ENCODE results near the gene B3GAT1. TPM values are rescaled to one million over a fixed set of nuclear protein-coding genes. Genes with fewer than 3 reads are reported as not detected.

B3GAT1 gene
- polyA plus RNA-seq, 3 donors from 2014 or later: 0.09 to 1.8 (median 0.24) TPM

GRCh38 chr11:134377876-134378275 is 34.2 kb downstream of the B3GAT1 start:
- H3K4me3 Mint-ChIP-seq: no peak overlapping the region
- H3K9me3 Mint-ChIP-seq: no peaks in the 10 kb centered on the region
- peaks cover 0 to 6% of the 10 kb centered on the region in 2 donors for H3K4me1 Mint-ChIP-seq
- no peaks in the 10 kb centered on the region for H3K27me3 Mint-ChIP-seq (ENCODE audit: low read depth in 3 of 3)
- H3K27ac Mint-ChIP-seq: peak overlapping the region in 2 of 6 donors; percentile 34 to 53
- H3K36me3 Mint-ChIP-seq: peaks cover 0 to 12% (median 12%) of the 10 kb centered on the region in 3 donors
- no peak for DNase-seq

- Mint-ChIP-seq H3K27me3 (ENCODE audit: low read depth in 3 of 3) (peaks cover 0 to 3% (median 0%) of the 10 kb centered on the region in 3 donors), H3K36me3 (peaks cover 0 to 12% (median 6%) of the 10 kb centered on the region in 3 donors), H3K4me1 (no peaks in the 10 kb centered on the region), H3K9me3 (no peaks in the 10 kb centered on the region), H3K27ac (peak overlapping the region in 1 of 6 donors; percentile 45), H3K4me3 (no peak overlapping the region)
- DNase-seq: no peak
These were observed 35.7 kb downstream of the B3GAT1 start for GRCh38 chr11:134376150-134376921.

DNA sequence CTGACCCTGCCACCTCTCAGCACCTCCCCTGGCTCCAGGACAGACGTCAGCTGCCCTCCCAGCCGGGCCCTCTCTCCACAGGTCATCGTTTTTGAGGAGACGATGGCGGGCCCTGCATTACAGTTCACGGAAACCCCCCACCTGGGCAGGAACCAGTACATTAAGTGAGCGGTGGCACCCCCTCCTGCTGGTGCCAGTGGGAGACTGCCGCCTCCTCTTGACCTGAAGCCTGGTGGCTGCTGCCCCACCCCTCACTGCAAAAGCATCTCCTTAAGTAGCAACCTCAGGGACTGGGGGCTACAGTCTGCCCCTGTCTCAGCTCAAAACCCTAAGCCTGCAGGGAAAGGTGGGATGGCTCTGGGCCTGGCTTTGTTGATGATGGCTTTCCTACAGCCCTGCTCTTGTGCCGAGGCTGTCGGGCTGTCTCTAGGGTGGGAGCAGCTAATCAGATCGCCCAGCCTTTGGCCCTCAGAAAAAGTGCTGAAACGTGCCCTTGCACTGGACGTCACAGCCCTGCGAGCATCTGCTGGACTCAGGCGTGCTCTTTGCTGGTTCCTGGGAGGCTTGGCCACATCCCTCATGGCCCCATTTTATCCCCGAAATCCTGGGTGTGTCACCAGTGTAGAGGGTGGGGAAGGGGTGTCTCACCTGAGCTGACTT is 37.0 kb downstream of the B3GAT1 start:
- DNase-seq: no peak
- no peak overlapping the region for H3K4me3 Mint-ChIP-seq
- peaks cover 0 to 5% (median 3%) of the 10 kb centered on the region in 3 donors for H3K27me3 Mint-ChIP-seq (ENCODE audit: low read depth in 3 of 3)
- no peaks in the 10 kb centered on the region for H3K9me3 Mint-ChIP-seq
- H3K36me3 Mint-ChIP-seq: peaks cover 0 to 7% (median 0%) of the 10 kb centered on the region in 3 donors
- no peaks in the 10 kb centered on the region for H3K4me1 Mint-ChIP-seq
- H3K27ac Mint-ChIP-seq: no peak overlapping the region

GRCh38 chr11:134374171-134374570 is 37.9 kb downstream of the B3GAT1 start:
- no peak overlapping the region for H3K4me3 Mint-ChIP-seq
- DNase-seq: no peak
- no peaks in the 10 kb centered on the region for H3K4me1 Mint-ChIP-seq
- no peaks in the 10 kb centered on the region for H3K9me3 Mint-ChIP-seq
- H3K27ac Mint-ChIP-seq: peak overlapping the region in 1 of 6 donors; percentile 16
- peaks cover 0 to 7% (median 0%) of the 10 kb centered on the region in 3 donors for H3K36me3 Mint-ChIP-seq
- peaks cover 2 to 7% (median 5%) of the 10 kb centered on the region in 3 donors for H3K27me3 Mint-ChIP-seq (ENCODE audit: low read depth in 3 of 3)

DNA sequence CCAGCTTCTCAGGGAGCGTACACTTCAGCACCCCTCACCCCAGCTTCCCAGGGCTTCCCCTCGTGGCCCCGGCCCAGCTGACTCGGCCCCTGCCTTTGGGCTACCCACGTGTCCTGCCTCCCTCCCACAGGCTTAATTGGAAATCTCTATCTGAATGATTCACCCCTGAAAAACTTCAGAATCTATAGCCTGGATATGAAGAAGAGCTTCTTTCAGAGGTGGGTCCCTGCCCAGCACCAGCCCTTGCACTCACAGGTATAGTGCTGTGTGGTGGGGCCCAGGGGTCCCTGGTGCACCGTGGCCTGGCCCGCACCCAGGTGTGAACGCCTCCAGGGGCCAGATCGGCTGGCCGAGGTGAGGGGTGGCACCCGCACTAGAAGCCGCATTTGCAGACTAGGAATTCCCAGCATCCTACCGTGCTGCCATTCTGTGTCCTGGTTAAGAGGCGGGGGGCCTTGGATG is 38.4 kb downstream of the B3GAT1 start:
- Mint-ChIP-seq H3K27me3 (ENCODE audit: low read depth in 3 of 3) (peaks cover 4 to 7% (median 5%) of the 10 kb centered on the region in 3 donors), H3K9me3 (no peaks in the 10 kb centered on the region), H3K27ac (peak overlapping the region in 2 of 6 donors; percentile 16 to 53), H3K4me1 (no peaks in the 10 kb centered on the region), H3K36me3 (peaks cover 0 to 6% (median 0%) of the 10 kb centered on the region in 3 donors), H3K4me3 (no peak overlapping the region)
- no peak for DNase-seq

DNA sequence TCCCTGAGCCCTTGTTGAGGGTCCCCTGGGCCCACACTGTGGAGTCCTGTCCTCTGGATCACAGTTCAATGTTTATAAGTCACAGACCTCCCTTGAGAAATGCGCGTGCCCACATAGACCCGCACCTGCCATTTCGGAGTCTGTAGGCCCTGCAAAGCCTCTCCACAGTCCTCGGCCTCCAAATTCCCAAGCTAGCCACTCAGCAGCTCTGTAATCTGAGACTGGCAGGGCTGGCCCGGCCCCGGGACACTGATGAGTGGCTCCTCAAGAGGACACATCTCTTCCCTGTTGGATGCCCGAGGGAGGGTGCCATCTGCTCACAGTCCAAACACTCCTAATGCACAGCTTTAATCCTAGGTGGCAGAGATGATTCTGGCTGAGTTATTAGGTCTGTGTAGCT is 39.1 kb downstream of the B3GAT1 start:
- Mint-ChIP-seq H3K36me3 (no peaks in the 10 kb centered on the region), H3K4me3 (no peak overlapping the region), H3K4me1 (no peaks in the 10 kb centered on the region), H3K27me3 (ENCODE audit: low read depth in 3 of 3) (peaks cover 4 to 7% (median 5%) of the 10 kb centered on the region in 3 donors), H3K9me3 (no peaks in the 10 kb centered on the region), H3K27ac (peak overlapping the region in 1 of 6 donors; percentile 44)
- no peak for DNase-seq

- Mint-ChIP-seq H3K4me3 (no peak overlapping the region), H3K27me3 (ENCODE audit: low read depth in 3 of 3) (peaks cover 4 to 7% (median 5%) of the 10 kb centered on the region in 3 donors), H3K9me3 (no peaks in the 10 kb centered on the region), H3K36me3 (no peaks in the 10 kb centered on the region), H3K4me1 (no peaks in the 10 kb centered on the region), H3K27ac (peak overlapping the region in 2 of 6 donors; percentile 16 to 44)
- no peak for DNase-seq
These were observed 39.5 kb downstream of the B3GAT1 start for GRCh38 chr11:134372536-134372935.

DNA sequence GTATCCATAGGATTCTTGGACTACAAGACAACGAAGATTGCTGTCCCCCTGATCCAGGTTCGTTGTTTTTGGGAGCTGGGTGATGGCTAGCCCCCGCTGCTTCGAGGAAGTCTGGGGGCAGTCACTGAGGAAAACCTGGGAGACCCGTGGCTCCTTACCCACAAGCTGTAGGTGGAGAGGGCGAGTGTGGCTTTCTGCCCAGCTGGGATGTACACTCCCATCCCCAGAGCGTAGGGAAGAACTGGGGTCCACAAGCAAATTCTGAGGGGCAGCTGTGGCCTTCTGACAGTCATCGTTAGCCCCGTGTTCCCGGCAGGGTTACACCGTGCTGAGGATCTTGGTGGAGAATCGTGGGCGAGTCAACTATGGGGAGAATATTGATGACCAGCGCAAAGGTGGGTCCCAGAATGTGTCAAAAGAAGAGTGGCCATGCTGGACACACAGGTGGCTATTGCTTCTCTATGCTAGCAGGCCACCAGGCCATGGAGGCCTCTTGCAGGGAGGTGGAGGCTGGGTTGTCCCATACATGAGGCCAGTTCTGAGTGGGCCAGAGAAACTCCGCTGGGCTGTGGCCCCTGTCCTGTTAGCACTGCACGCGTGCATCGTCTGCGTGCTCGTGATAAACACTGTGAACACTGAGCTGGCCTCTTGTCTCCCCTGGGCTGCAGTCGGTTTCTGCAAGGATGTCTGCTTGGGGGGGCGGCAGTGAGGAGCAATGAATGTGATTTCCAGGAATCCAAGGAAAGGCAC is 40.4 kb downstream of the B3GAT1 start:
- no peaks in the 10 kb centered on the region for H3K4me1 Mint-ChIP-seq
- no peaks in the 10 kb centered on the region for H3K9me3 Mint-ChIP-seq
- no peak for DNase-seq
- no peak overlapping the region for H3K4me3 Mint-ChIP-seq
- H3K36me3 Mint-ChIP-seq: no peaks in the 10 kb centered on the region
- peak overlapping the region in 3 of 6 donors; percentile 15 to 30 (median 28) for H3K27ac Mint-ChIP-seq
- H3K27me3 Mint-ChIP-seq (ENCODE audit: low read depth in 3 of 3): peaks cover 4 to 7% (median 5%) of the 10 kb centered on the region in 3 donors

DNA sequence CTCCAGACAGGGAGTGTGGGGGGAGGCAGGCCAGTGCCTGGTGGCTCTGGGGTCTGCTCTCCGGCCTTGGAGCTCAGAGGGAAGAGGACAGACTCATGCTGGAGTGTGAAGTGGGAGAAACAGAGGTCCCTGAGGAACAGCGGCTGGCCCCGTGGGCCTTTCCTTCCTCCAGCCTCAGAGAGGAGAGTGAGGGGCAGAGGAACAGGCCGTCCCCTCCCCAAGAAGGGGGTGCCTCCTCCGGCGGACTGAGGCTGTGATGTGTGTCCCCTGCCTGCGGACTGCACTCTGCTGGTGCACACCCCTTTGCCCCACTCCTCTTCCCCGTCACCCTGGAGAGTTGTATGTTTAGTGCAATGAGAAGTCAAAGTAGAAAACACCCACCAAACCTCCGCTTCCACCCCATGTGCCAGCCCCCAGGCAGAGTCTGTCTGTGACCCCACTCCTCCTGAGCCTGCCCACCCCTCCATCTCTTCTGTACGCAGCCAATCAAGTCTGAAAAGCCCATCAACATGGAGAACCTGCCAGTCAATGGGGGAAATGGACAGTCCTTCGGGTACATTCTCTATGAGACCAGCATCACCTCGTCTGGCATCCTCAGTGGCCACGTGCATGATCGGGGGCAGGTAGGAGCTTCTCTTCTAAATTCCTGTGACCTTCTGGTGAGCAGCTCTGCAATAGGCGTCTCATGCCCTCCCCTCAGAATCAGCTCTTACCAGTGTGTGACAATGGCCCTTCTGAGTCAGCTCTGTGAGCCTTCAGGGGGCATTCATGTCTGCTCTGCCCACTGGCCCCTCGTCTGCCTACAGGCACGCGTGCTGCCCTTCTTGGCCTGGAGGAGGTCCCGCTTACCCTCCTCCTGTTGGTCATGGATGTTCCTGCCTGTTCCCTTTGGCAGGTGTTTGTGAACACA is 41.3 kb downstream of the B3GAT1 start:
- H3K4me3 Mint-ChIP-seq: no peak overlapping the region
- no peaks in the 10 kb centered on the region for H3K4me1 Mint-ChIP-seq
- no peak for DNase-seq
- H3K27me3 Mint-ChIP-seq (ENCODE audit: low read depth in 3 of 3): peaks cover 4 to 7% (median 5%) of the 10 kb centered on the region in 3 donors
- H3K27ac Mint-ChIP-seq: peak overlapping the region in 3 of 6 donors; percentile 28 to 81 (median 30)
- no peaks in the 10 kb centered on the region for H3K9me3 Mint-ChIP-seq
- no peaks in the 10 kb centered on the region for H3K36me3 Mint-ChIP-seq

GRCh38 chr11:134369656-134370525 is 42.2 kb downstream of the B3GAT1 start:
- Mint-ChIP-seq H3K27me3 (ENCODE audit: low read depth in 3 of 3) (peaks cover 4 to 7% (median 5%) of the 10 kb centered on the region in 3 donors), H3K4me1 (no peaks in the 10 kb centered on the region), H3K36me3 (no peaks in the 10 kb centered on the region), H3K27ac (no peak overlapping the region), H3K4me3 (no peak overlapping the region), H3K9me3 (no peaks in the 10 kb centered on the region)
- DNase-seq: no peak

DNA sequence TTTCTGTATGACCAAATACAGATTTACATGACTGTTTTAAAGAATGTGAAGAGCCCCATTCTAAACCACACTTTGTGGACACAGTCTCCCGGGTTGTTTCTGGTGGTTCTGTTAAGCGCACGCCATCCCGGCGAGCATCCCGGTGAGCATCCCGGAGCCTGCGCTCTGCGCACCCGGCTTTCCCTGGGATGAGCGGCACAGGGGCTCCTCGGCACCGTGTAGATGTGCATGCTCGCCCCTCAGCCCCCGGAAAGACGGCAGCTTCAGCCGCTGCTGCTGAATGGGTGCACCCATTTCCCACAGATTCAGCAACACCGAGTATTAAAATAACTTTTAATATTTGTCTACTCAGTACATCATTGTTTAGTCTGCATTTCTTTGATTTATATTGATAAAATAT is 44.3 kb downstream of the B3GAT1 start:
- Mint-ChIP-seq H3K27ac (no peak overlapping the region), H3K4me3 (no peak overlapping the region), H3K27me3 (ENCODE audit: low read depth in 3 of 3) (peaks cover 4 to 7% (median 5%) of the 10 kb centered on the region in 3 donors), H3K36me3 (no peaks in the 10 kb centered on the region), H3K4me1 (no peaks in the 10 kb centered on the region), H3K9me3 (no peaks in the 10 kb centered on the region)
- DNase-seq: no peak

- H3K27ac Mint-ChIP-seq: no peak overlapping the region
- no peaks in the 10 kb centered on the region for H3K36me3 Mint-ChIP-seq
- H3K4me3 Mint-ChIP-seq: no peak overlapping the region
- no peaks in the 10 kb centered on the region for H3K9me3 Mint-ChIP-seq
- DNase-seq: no peak
- peaks cover 1 to 7% (median 5%) of the 10 kb centered on the region in 3 donors for H3K27me3 Mint-ChIP-seq (ENCODE audit: low read depth in 3 of 3)
- peaks cover 2 to 10% of the 10 kb centered on the region in 2 donors for H3K4me1 Mint-ChIP-seq
These were observed 45.8 kb downstream of the B3GAT1 start for GRCh38 chr11:134366254-134366653.

Data from immature natural killer cell (primary cell).